Posterior cingulate gyrus (tissue), 11 donors: Measurements from ENCODE around the gene KLHL14.

Experiments
- DNase-seq, 10 donors: peaks; one replicate each; pipeline versions ENCODE4 v3.0.0 to v3.0.0-alpha.2; 2020 to 2021; ENCODE audit warnings: mixed read lengths in 3 of 10
- intact Hi-C: fragments of 100-400 bp; cut with DNase I; formaldehyde crosslinking; loops from one replicate; pipeline ENCODE4 v1.15.1; 2023

Gene KLHL14

DNA sequence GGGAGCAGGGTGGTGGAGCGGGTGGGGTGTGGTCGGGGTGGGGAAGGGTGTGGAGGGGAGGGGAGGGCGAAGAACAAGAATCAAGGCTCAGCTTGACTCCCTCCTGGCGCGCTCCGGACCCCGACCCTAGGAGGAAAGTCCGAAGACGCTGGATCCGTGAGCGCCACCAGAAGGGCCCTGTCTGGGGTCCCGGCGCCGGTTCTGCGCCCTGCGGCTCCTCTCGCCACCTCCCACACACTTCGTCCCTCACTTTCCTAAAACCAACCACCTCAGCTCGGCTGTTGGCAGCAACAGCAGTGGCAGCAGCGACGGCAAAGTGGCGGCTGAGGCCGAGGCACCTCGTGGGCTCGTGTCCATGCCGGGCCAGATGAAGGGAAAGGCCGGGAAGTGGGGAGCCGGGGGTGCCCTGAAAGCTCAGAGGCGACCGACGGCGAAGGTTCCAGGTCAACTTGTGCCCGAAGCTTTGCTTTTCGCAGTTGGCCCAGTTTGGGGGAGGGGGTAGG lies 2.1 kb downstream of the KLHL14 start:
- intact Hi-C loops: no loop called here
- peak in 1 of 10 donors; percentile 24 for DNase-seq

DNA sequence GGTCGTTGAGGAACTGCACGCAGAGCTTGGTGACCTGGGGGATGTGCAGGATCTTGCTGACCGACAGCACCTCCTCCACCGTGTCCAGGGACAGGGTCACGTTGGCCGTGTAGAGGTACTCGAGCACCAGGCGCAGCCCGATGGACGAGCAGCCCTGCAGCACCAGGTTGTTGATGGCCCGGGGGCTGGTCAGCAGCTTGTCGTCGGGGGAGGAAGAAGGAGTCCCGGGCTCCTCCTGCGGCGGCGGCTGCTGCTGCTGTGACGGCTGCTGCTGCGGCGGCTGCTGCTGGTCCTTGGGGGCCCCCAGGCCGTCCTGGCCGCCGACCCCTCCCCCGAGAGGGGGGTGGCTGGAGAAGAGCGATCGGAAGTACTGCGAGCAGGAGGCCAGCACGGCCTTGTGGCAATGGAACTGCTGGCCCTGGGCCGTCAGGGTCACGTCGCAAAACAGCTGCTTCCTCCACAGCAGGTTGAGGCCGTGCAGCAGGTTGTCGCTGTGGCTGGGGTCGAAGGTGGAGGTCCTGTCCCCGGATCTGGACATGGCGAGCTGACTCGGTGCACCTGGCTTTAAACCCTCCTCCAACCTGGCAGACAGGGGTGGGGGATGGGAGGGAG lies 2.7 kb downstream of the KLHL14 start:
- intact Hi-C loops: no loop called here
- DNase-seq: peak in 3 of 10 donors; percentile 26 to 68 (median 64)

DNA sequence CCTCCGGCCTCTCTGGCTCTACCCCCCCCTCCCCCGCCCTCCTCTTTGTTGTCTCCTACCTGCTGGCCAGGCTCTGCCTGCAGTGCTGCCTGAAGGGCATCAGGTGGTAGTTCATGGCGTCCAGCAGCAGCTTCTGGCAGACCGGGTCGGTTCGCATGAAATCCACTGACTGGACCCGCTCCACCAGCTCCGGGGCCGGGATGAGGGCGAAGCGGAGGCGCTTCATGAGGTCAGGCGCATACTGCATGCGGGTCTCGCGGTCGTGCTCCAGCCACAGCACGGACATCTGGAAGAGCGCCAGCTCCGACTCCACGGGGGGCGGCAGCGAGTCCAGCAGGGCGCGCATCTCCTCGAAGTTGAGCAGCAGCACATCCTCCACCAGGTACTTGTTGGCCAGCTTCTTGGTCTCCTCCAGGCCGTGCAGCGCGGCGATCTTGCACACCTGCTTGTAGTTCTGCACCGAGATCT lies 3.2 kb downstream of the KLHL14 start:
- intact Hi-C loops: no loop called here
- DNase-seq: peak in 3 of 10 donors; percentile 64 to 83 (median 82)

DNA sequence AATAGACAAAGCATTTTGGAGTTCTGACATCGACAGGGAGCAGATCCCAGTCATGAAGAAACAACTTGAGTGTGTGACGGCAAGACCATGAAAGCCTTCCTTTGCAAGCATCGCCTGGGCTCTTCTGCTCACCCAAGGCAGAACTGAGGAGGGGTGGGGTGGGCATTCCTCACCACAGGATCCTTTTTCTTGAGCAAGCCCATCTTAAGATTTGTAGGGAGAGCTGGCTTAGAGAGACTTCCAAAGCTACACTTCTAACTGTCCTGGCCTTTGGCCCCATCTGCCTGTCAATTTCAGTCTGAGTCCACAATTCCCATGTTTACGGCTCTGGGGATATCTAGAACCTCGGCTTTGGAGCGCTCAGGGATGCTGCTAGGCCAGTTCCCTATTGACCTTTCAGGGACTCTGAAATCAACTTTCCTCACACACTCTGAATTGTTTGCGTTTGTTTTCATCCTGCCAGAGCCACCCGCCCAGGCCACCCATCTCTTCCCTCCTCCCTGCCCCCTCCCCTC lies 3.7 kb downstream of the KLHL14 start:
- no peak for DNase-seq
- intact Hi-C loops: no loop called here

DNA sequence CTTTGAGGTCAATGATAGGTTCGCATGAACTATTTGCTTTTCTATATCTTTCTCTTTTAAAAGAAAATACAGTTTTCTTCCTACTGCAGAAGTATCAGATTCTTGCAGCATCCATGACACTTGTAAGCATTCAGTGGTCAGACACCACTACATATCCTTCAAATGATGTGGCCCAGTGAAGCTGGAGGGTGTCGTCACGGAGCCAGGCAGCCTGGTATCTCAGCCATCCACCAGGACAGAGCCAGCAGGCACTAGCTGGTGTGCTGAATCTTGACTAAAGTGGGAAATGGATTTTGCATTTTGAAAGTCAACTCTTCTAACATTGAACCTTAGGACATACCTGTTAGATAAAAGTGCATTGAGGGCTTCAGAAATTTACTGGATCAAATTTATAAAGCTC lies 5.4 kb downstream of the KLHL14 start:
- DNase-seq: no peak
- intact Hi-C loops: no loop called here

DNA sequence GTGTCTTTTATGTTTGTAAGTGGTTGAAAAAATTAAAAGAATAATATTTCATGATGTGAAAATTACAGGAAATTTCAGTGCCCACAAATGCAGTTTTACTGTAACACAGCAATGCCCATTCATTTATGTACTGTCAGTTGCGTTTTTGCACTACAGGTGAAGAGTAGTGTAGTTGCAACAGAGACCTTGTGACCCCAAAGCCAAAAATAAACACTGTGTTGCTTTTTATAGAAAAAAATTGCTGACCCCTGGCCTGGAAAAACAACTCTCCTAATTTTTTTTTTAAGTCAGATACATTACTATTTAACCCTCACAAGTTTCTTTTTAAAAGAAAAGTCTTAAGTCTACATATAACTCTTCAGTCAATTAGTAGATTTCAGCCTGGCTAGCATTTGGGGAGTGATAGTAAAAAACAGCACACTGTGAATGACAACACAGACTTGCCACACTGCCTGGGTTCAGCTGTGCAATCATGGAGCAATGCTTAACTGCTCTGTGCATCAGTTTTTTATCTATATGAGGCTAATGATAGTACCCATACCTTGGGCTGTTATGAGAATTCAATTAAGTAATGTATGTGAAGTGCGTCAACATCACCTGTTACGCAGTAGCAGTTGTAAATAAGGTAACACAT lies 8.1 kb downstream of the KLHL14 start:
- DNase-seq: no peak
- intact Hi-C loops: no loop called here

DNA sequence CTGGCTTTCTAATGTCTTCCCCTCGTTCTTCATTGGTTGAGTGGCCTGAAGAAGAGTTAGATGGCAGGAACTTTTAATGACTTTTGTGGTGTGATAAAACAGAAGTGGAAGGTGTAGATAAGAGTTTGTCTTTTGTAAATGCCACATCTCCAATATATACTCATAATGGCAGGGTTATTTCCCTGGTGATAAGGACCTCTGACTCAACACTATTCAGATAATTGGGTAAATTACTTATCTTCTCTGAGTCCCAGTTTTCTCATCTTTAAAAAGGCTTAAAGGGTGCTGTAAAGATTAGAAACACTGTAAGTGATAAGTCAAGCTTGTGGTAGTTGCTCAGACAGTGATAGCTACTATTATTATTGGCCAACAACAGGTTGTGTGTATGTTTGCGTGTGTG lies 9.5 kb downstream of the KLHL14 start:
- DNase-seq: no peak
- intact Hi-C loops: no loop called here

DNA sequence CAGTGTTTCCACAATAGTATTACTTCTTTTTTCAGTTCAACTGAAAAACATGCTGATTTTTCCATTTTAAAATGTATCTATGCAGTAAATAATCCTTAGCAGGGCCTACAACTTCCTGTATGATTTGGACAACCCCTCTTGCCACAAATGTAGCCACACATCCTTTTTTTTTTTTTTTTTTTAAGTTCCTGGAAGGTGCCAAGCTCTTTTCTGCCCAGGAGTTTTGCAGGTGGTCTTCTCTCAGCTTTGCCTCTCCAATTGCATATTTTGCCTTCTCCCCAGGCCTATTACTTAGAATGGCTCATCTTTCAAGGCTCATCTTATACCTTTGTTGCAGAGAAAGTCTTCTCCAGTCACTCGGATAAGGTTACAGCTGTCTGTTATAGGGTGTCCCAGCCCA lies 11.6 kb downstream of the KLHL14 start:
- DNase-seq: no peak
- intact Hi-C loops: no loop called here

DNA sequence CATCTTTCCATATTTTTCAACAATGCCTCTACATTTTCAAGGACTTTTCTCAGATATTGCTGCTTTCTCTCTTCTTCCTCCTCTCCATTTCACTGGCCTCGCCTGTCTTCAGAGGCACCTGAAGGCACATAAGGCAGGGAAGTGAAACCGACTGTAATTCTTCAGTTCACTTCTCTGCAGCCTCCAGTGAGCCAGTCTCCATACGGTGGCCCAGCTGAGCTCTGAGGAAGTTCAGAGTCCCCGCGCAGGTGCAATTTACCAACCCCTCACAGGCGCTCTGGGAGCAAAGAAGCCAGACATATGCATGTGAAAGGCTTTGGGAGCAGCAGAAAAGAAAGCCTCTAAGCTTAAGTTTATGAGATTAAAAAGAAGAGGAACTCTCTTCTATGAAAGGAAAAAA lies 12.4 kb downstream of the KLHL14 start:
- no peak for DNase-seq
- intact Hi-C loops: no loop called here

DNA sequence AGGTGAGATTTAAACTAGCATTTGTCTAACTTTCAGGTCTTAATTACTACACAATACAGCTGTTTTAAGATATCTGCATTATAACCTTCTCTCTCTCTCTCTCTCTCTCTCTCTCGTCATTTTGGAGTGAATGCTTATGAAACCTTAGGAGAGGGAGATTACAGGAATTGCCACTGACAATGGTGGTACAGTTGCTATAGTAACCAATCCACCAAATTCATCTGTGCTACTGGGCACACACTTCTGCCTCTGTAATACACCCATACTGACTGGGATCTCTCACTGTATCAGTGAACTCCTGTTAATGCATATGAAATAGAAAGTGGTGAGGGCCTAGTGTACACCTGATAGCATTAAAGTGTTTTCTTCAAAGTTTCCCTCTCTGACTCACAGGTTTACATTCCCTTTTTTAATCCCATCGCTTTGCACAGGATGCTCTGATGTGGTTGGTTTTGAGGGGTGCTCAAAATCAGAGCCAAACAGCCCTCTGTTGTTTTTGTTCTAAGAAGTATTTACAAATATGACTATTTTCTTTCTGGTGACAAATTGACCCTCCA lies 13.1 kb downstream of the KLHL14 start:
- intact Hi-C loops: no loop called here
- no peak for DNase-seq

DNA sequence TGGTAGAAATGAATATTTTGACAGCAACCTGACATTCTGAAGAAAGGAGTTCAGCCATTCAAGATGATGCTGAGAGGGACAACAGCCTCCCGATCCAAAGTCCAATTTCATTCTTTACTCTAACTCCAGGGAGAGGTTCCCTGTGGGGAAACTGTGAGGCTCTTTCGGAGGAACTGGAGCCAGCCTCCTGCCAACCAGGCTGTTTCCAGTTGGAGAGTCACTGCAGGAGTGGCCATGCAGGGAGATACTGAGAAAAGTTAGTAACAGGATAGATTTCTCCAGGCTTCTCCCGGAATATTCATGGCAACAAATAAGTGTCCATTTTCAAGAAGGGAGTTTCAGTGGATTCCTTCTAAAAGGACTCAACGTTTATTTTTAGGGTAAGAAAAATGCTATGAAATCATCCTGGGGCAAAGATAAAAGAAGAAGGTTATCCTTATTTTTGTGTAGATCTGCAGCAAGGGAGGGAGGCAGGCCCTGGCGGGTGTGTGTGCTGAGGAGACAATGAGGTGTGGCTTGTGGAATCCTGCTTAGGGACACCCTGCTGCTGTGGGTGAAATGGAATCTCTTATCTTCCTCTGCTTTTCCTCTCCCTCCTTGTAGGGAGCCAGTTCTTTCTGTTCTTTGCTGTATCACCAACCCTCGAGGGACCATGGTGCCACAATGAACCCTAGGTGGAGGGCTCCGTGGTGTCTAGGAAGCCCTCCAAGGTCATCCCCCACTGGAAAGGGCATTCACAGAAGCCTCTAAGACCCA lies 18.1 kb downstream of the KLHL14 start:
- intact Hi-C loops: no loop called here

DNA sequence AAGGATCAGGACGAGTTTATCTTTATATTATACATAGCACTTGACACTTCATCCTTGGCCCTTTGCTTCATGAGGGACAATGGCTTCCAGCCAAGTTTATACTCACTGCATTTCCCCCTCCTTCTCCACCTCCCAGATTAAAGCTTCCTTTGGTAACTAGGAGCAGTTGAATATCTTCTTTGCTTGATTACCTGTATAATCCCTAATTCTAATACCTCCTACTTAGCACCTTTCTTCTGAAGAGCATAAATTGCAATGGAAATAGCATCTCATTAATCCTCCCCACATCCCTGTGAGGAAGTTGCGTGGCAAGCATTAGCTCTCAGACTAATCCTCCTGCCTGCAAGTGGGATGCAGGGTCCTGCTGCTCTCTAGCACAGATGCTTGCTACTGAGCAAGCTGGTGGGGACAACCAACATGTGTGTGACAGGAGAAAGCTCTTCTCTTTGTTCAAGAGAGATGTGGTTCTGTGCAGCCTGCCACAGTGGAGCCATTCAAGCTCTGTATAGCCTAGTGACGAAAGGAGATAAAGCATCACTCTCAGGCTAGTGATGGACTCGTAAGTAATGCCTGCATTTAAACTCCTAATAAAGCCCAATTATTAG lies 19.1 kb downstream of the KLHL14 start:
- intact Hi-C loops: no loop called here
- DNase-seq: no peak

More for the DNA sequence above, 18.1 kb downstream of the KLHL14 start:
- no peak for DNase-seq

DNA sequence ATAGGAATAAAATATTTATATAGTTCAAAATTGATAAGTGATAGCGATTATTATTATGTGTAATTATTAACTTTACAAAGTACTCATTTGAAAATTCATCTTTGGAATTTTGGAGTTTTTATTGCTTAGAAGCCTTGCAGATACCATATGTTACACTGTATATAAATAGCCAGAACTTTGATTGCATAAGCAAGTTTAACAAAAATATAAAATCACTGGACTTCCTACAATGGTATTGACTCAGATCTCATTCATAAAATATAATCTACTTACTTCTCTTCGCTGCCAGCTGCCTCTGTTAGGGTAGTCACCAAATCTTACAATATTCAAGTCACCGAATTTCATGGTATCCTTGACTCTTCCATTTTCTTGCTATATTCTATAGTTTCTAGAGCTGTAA lies 22.5 kb downstream of the KLHL14 start:
- intact Hi-C loops: no loop called here

DNA sequence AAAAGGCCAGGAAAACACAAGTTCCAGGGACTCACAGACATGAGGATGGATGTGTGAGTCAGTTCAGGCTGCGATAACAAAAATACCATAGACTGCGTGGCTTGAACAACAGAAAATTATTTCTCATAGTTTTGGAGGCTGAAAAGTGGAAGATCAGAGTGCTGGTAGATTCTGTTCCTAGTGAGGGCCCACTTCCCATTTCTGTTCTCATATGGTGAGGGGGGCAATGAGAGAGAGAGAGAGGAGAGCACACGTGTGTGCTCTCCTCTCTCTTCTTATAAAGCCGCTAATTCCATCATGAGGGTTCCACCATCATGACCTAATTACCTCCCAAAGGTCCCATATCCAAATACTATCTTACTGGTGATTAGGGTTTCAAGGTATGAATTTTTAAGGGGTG lies 23.0 kb downstream of the KLHL14 start:
- DNase-seq: no peak
- intact Hi-C loops: no loop called here

More for the DNA sequence above, 22.5 kb downstream of the KLHL14 start:
- no peak for DNase-seq

DNA sequence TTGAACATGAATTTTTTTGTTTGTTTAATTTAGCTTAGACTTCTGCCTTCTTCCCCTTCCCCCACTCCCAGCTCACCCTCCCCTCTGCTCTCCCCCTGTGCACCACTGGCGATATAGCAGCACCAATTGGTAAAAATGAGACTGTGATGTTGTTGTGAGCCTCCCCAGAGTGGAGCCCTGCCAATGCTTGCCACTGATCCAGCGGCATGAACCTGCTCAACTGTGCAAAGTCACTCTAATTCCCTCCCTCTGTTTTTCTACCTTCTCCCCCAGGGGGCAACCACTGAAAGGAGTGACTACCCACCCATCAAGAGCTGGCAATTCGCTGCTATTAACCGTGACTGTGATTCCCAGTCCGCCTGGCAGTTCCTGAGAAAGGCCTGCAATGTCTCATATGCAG lies 30.2 kb downstream of the KLHL14 start:
- DNase-seq: no peak
- intact Hi-C loops: no loop called here

DNA sequence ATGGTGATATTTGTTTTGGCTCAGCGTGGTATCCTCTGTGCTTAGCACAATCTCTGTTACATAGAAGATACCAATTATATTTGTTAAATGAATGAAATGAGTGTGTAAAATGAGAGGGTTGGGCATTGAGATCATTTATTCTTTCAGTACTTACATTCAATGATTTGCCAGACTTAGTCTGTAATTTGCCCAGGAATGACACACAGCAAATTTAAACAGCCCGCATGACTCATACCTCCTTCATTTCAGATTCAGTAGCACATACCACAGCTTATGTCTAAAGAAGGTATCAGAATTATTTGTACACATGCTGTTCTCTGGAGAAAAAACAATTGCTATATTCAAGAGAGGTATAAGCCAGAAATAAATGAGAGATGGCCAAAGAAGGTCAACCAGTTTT lies 37.0 kb downstream of the KLHL14 start:
- intact Hi-C loops: no loop called here

DNA sequence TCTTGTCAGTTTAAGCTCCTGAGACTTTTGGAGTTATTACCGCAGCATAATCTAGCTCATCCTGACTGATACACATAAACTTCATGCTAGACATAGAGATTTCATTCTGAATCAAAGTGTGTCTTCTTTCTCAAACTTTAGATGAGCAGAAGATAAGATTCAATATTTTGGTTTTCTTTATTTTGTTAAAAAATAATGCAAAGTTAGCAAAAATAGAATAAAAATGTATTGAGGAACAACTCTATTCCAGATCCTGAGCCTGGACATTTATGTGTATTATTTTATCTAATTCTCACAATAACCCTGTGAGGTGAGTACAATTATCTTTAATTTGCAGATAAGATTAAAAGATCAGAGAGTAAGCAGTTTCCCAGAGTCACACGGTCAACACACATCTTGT lies 38.4 kb downstream of the KLHL14 start:
- intact Hi-C loops: no loop called here
- no peak for DNase-seq

More for the DNA sequence above, 37.0 kb downstream of the KLHL14 start:
- DNase-seq: no peak

DNA sequence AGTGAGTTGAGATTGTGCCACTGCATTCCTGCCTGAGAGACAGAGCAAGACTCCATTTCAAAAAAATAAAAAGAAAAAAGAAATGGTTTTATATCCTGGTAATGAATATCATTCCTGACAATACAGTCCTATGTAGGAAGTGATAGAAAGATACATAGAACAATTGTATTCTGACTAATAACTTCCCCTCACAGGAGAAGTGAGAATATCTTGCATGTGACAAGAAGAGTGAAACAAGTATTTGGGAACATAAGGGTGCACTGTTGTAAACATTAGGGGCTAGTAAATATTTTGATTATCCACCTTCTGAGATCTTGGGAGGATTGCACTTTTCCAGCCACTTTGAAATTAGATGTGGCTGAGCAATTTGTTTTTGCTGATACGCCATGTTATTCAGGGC lies 40.7 kb downstream of the KLHL14 start:
- intact Hi-C loops: no loop called here
- no peak for DNase-seq

DNA sequence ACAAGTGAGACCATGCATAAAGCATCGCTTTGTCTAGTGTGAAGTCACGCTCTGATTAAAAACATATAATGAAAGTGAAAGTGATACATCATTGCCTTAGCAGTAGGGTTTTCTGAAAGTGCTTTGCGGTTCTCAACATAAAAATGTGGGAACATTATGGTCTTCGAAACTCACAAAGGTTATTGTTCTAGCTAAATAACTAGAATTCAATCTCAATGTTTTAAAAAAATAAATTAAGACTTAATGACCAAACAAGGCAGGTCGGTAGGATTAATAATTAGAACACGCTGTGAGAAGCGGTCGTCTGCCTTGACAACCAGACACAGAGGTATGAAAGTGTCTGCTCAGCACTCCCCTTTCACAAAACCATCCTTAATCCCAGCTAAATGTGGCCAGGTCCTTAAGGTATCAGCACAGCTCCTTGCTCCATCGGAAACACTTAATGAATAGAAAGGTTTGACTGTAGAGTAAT lies 42.2 kb downstream of the KLHL14 start:
- DNase-seq: no peak
- intact Hi-C loops: no loop called here

DNA sequence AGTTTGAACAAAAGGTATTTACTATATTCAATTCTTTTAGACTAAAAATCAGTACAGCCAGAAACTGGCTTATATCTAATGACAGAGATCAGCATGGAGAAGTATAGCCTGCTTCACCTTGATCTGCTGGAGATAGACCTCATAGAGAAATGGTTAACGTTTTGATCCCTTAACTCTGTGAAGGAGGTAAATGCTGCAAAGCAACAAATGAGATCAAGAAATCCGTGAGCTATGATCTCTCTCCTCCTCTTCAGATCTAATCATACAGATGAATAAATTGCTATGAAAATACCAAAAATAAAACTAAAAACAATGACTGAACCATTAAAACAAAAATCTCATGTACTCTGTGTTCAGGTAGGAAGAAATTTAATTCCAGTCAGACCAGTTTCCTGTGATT lies 42.8 kb downstream of the KLHL14 start:
- no peak for DNase-seq
- intact Hi-C loops: no loop called here
